PFSK-1 (cell line): Measurements from ENCODE around the gene ZNF346.

ENCODE experiments used
- FOXP2 ChIP-seq: optimal IDR thresholded peaks from 2 replicates; pipeline ENCODE3; 2011; ENCODE audit warnings: borderline replicate concordance, control low read depth, inconsistent platforms; ENCODE audit not compliant: insufficient read depth; ENCODE audit errors: extremely low read length, extremely low read depth
- POLR2AphosphoS5 ChIP-seq: IDR thresholded peaks from 2 replicates; pipeline ENCODE4 v1.6.1; 2012; ENCODE audit warnings: low read depth, mild to moderate bottlenecking, control low read depth, low read length, moderate library complexity
- REST ChIP-seq, 2 experiments: IDR thresholded peaks; 2 replicates each; pipeline versions ENCODE4 v1.6.1 to v1.8.0; 2011 to 2012; ENCODE audit warnings: low read depth in 2 of 2, low read length in 2 of 2, control low read depth in 1 of 2, inconsistent platforms in 1 of 2, mild to moderate bottlenecking in 1 of 2, moderate library complexity in 1 of 2; ENCODE audit not compliant: insufficient read depth in 1 of 2
- SIN3A ChIP-seq: IDR thresholded peaks from 2 replicates; pipeline ENCODE4 v1.6.1; 2012; ENCODE audit warnings: mild to moderate bottlenecking, low read length, moderate library complexity, borderline replicate concordance; ENCODE audit not compliant: insufficient read depth
- TAF1 ChIP-seq: IDR thresholded peaks from 2 replicates; pipeline ENCODE4 v1.6.1; 2012; ENCODE audit warnings: low read length, control low read depth, borderline replicate concordance; ENCODE audit not compliant: insufficient read depth

The ZNF346 gene

GRCh38 chr5:177086654-177087397, 64.3 kb downstream of the ZNF346 start, which contains the start of gene FGFR4:
TSS of gene FGFR4 (plus strand) at chr5:177086915. CDS start at chr5:177089603, 2,688 bp downstream.
- no peak for TF ChIP-seq SIN3A
- TF ChIP-seq FOXP2: peak; percentile 3

GRCh38 chr5:177087398-177088005, 65.0 kb downstream of the ZNF346 start:
- no peak for TF ChIP-seq FOXP2
- no peak for TF ChIP-seq POLR2AphosphoS5
- no peak for TF ChIP-seq SIN3A
- no peak for TF ChIP-seq TAF1
- no peak for TF ChIP-seq REST (IDR thresholded peaks at IDR 0.05; ENCODE audit: insufficient read depth in 1 of 2, low read depth in 2 of 2, low read length in 2 of 2)

GRCh38 chr5:177089127-177089526, 66.6 kb downstream of the ZNF346 start:
- no peak for TF ChIP-seq POLR2AphosphoS5
- TF ChIP-seq REST (IDR thresholded peaks at IDR 0.05; ENCODE audit: insufficient read depth in 1 of 2, low read depth in 2 of 2, low read length in 2 of 2): no peak
- TF ChIP-seq SIN3A: no peak
- no peak for TF ChIP-seq TAF1
- no peak for TF ChIP-seq FOXP2

- TF ChIP-seq REST (IDR thresholded peaks at IDR 0.05; ENCODE audit: insufficient read depth in 1 of 2, low read depth in 2 of 2, low read length in 2 of 2) (no peak), POLR2AphosphoS5 (no peak), SIN3A (no peak), TAF1 (no peak), FOXP2 (no peak)
These were observed 67.5 kb downstream of the ZNF346 start for GRCh38 chr5:177089825-177090641.

GRCh38 chr5:177090813-177091212, 68.3 kb downstream of the ZNF346 start:
- TF ChIP-seq TAF1 (no peak), SIN3A (no peak), POLR2AphosphoS5 (no peak), REST (IDR thresholded peaks at IDR 0.05; ENCODE audit: insufficient read depth in 1 of 2, low read depth in 2 of 2, low read length in 2 of 2) (no peak), FOXP2 (no peak)
